HG02623 (cell line): ENCODE results near the gene SLC7A10.
"Not testable (repeated sequence)": the region's sequence is repeated elsewhere in the genome, so short reads cannot be mapped to it uniquely, and the experiment has no call there.

Experiments used
- ATAC-seq: cut with Tn5 transposase; IDR thresholded peaks from one replicate; pipeline ENCODE4 v1.9.1; 2021; ENCODE audit warnings: moderate library complexity; ENCODE audit not compliant: unreplicated experiment

Gene SLC7A10

DNA sequence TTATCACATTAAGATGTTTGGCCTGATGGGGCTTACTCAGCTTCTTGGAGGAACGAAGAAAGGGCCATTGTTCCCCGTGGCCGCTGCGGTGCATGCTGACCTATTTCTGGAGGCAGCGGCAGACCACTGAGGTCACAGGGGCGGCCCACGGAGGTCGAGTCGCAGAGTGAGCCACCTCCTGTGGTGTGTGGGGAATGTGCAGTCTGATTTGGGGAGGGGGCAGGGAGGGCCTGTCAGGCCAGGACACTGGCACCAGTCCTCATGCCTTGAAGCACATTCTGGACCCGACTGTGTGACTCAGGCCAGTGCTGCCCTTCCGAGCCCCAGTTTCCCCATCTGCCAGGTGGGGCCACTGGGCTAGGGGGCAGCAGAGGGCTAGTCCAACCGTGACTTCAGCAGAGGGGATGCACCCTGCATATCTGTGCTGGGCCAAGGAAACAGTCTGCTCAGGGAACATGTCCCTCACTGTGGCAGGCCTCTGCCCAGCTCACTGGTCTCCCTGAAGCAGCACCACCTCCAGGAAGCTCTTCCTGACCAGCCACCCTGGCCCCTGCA, 6.3 kb downstream of the SLC7A10 start:
- ATAC-seq = no peak

DNA sequence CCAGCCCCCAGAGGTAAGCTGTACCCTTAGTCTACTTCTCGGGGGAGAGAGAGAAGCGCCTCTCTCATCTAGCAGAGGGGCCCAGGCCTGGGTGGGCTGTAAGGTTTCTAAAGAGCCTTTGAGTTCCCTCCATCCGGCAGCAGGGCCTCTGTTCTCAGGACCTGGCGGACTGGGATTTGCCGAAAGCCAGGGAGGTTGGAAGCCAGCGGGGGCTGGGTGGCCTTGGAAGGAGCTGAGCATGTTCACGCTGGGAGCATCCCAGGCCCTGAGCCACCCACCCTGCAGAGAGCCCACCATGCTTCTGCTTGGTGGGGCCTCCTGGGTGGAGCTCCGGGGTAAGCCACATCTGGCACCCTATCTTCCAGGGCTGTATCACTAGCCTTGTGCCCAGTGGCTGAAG, 7.8 kb downstream of the SLC7A10 start:
- no peak for ATAC-seq

DNA sequence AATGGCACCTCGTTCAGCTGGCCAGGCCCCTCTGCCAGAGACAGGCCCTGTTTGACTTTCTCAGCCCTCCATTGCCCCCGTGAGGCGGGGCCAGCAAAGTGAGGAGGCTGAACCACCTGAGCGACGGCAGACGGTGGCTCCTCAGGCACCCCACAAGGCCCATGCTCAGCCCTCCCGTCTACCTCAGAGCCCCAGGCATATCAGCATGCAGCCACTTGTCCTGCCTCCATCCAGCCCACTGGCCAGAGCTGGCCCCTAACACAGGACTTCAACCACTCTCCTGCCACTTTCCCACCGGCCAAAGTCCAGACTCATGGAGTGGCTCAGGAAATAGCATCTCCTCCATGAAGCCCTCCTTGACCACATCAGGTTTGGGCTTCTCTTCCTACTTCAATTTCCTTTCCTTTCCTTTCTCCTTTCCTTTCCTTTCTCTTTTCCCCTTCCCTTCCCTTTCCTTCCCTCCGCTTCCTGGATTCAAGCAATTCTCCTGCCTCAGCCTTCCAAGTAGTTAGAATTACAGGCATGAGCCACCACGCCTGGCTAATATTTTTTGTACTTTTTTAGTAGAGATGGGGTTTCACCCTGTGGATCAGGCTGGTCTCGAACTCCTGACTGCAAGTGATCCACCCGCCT, 9.3 kb downstream of the SLC7A10 start:
- ATAC-seq = no peak

GRCh38 chr19:33215438-33216197, 10.0 kb downstream of the SLC7A10 start:
- no peak for ATAC-seq

DNA sequence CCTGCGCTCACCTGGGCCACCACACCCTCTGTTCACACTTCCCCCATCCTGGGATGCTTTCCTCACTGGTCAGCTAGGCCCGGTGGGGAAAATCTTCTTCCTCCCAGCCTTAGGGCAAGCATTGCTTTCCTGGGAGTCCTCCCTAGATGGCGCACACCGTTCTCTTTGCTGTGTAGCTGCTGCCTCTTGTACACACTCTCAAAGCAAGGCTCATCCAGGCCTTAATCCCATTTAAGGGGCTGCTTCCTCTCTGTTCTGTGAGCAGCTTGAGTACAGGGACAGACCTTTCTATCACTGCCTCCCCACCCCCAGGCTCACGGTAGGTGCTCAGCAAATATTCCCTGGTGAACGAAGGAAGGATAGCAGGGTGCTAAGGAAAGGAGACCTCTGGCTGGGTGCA, 11.1 kb downstream of the SLC7A10 start:
- no peak for ATAC-seq

- ATAC-seq = no peak
These were observed 13.0 kb downstream of the SLC7A10 start for GRCh38 chr19:33212436-33213172.

DNA sequence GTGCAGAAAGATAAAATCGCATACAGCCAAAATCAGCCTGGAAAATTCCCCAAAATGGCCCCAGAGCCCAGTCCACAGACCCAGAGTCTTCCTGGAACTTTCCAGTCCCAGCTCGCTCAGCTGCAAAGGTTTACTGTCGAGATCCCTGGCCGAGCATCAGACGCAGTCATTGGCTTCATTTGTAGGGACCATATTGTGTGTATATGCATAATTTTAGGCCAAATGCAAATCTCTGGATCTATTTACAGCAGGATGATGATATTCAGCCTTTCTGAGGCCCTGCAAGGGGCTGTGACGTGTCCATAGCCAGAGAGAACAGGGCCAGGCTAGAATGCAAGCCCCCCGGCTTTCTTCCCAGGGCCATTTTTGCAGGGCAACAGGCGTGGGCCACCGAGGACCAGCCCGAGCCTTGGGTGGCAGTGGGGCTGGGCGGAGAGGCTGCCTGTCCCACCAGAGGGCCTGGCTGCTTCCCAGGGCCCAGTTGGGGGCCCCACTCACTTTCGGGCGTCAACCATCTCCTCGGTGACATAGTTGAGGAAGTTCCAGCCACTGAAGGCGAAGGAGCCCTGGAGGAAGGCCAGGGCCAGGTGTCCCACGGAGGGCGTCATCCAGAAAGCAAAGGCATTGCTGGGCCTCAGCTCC, 13.7 kb downstream of the SLC7A10 start:
- no peak for ATAC-seq

- no peak for ATAC-seq
These were observed 15.2 kb downstream of the SLC7A10 start for GRCh38 chr19:33210266-33210940.

GRCh38 chr19:33209850-33210230, 15.8 kb downstream of the SLC7A10 start:
- ATAC-seq = not testable (repeated sequence)

- no peak for ATAC-seq
These were observed 16.5 kb downstream of the SLC7A10 start for GRCh38 chr19:33208904-33209849.

- ATAC-seq = no peak
These were observed 17.2 kb downstream of the SLC7A10 start for GRCh38 chr19:33208371-33208895.

DNA sequence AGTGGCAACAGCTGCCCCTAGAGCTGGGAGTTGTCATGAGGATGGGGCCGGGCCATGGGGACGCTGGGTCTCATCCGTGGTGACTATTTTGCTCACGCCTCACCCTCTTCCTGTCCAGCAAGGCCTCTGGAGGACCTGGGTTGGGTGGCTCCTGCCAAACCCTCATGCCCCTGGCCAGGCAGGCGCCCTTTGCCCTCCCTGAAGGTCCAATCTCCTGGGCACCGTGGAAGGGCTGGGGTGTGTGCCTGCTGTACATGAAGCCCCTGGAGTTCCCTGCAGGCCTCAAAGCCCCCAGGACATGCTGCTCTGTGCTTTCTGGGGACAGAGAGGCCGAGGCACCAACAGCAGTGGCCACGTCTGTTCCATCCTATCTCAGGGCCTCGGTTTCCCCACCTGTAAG, 17.7 kb downstream of the SLC7A10 start:
- ATAC-seq = no peak

- no peak for ATAC-seq
These were observed 18.5 kb downstream of the SLC7A10 start for GRCh38 chr19:33207040-33207620.

DNA sequence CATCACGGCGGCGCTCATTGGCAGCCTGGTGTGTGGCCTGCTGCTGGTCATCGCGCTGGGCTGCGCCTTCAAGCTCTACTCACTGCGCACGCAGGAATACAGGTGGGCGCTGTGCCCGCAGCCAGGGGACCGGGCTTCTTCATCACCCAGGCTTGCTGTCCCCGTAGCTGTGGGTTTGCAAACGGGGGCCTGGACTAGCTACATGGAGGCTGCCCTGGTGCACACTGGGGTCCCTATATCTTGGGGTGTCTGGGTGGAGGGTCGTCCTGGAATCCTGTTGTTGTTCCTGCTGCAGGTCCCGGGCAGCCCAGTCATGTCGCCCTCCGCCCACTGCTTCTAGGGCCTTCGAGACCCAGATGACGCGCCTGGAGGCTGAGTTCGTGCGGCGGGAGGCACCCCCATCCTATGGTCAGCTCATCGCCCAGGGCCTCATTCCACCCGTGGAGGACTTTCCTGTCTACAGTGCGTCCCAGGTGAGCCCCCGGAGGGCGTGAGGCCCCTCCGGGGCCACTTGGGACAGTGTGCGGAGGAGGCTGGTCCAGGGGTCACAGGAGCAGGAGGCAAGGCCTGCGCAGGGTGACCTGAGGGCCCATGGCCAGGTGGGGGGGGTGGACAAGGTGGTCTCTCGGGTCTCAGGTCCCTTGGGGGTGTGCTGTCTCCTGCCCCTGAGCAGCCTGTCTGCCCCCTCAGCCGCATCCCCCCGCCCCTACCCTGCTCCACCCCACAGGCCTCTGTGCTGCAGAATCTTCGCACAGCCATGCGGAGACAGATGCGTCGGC, 19.2 kb downstream of the SLC7A10 start:
- ATAC-seq = no peak

DNA sequence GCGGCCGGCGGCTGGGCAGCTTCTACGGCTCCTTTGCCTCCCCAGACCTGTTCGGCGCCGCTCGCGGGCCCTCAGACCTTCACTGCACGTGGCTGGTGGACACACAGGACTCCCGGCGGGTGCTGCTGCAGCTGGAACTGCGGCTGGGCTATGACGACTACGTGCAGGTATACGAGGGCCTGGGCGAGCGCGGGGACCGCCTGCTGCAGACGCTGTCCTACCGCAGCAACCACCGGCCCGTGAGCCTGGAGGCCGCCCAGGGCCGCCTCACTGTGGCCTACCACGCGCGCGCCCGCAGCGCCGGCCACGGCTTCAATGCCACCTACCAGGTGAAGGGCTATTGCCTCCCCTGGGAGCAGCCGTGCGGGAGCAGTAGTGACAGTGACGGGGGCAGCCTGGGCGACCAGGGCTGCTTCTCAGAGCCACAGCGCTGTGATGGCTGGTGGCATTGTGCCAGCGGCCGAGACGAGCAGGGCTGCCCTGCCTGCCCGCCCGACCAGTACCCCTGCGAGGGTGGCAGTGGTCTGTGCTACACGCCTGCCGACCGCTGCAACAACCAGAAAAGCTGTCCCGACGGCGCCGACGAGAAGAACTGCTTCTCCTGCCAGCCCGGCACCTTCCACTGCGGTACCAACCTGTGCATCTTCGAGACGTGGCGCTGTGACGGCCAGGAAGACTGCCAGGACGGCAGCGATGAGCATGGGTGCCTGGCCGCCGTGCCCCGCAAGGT, 20.0 kb downstream of the SLC7A10 start:
- no peak for ATAC-seq

DNA sequence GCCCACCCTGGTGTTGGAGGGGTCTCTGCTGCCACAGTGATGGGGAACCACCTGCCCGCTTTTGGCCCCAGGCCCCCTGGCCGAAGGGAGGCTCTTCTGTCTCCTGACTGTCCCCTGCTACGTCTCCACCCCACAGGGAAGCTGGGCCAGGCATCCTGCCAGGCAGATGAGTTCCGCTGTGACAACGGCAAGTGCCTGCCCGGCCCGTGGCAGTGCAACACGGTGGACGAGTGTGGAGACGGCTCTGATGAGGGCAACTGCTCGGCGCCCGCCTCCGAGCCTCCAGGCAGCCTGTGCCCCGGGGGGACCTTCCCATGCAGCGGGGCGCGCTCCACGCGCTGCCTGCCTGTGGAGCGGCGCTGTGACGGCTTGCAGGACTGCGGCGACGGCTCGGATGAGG, 20.5 kb downstream of the SLC7A10 start:
- ATAC-seq = no peak

GRCh38 chr19:33204136-33204973, 21.3 kb downstream of the SLC7A10 start:
- no peak for ATAC-seq
